ENCODE results near the gene PI4KA. TPM values are rescaled to one million over a fixed set of nuclear protein-coding genes. Genes with fewer than 3 reads are reported as not detected.
A peak's percentile ranks its signal among the peaks of the same experiment; 100 is the strongest.
"Not testable (repeated sequence)": the region's sequence is repeated elsewhere in the genome, so short reads cannot be mapped to it uniquely, and the experiment has no call there.

Gene PI4KA
- total RNA-seq, 4 donors from 2014 or later, result 85.0 to 127 (median 101) TPM

DNA sequence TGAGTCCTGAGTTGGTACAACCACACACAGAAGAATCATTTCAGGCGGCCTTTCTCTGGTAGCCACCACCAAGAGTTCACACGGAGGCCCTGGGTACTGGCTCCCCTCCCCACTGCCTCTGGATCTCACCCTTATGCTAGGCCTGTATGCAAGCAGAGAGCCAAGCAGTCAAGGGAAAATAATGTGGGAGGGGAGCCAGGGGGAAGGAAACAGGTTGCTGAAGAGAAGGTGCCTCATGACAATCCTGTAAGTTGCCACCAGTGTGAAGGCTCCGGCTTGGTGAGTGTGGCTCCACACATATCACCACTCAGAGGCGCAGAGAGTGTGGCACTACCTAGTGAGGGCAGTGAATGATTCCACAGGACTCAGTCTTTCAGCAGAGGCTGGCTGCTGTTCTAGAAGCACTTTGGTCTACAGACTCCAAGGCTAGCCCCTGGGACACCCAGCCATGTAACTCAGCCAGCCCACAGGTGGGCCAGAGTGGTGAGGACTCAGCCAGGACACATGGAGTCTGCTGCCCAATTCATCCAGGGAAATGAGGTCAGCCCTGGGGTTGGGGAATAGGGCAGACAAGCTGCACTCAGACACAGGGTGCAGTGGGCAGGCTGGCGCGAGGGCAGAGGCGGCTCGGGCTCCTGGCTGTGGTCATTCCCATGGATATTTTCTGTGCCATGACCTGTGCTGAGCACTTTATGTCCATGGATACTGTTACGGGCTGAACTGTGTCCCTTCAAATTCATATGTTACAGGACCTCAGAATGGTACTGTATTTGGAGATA lies 133.7 kb downstream of the PI4KA start:
- TF ChIP-seq, protein P1, sequence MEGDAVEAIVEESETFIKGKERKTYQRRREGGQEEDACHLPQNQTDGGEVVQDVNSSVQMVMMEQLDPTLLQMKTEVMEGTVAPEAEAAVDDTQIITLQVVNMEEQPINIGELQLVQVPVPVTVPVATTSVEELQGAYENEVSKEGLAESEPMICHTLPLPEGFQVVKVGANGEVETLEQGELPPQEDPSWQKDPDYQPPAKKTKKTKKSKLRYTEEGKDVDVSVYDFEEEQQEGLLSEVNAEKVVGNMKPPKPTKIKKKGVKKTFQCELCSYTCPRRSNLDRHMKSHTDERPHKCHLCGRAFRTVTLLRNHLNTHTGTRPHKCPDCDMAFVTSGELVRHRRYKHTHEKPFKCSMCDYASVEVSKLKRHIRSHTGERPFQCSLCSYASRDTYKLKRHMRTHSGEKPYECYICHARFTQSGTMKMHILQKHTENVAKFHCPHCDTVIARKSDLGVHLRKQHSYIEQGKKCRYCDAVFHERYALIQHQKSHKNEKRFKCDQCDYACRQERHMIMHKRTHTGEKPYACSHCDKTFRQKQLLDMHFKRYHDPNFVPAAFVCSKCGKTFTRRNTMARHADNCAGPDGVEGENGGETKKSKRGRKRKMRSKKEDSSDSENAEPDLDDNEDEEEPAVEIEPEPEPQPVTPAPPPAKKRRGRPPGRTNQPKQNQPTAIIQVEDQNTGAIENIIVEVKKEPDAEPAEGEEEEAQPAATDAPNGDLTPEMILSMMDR (IDR thresholded peaks at IDR 0.05), result no peak
- no peak for TF ChIP-seq POLR2A (IDR thresholded peaks at IDR 0.05)
- DNase-seq, result no peak
- H3K27me3 ChIP-seq, result no peaks in the 10 kb centered on the region
- H3K27ac ChIP-seq, result no peak overlapping the region
- H3K4me1 ChIP-seq, result no peaks in the 10 kb centered on the region
- 96 to 97% methylated on average over 8 to 9 of the region's 9 CpGs for WGBS, 2 donors
- H3K4me3 ChIP-seq (replicated peaks in 1 of 3), result no peak overlapping the region
- no peaks in the 10 kb centered on the region for H3K9me3 ChIP-seq
- H3K36me3 ChIP-seq, result peaks cover 33 to 35% of the 10 kb centered on the region in 2 donors
- intact Hi-C loops (cut with DNase I), result no loop called here

DNA sequence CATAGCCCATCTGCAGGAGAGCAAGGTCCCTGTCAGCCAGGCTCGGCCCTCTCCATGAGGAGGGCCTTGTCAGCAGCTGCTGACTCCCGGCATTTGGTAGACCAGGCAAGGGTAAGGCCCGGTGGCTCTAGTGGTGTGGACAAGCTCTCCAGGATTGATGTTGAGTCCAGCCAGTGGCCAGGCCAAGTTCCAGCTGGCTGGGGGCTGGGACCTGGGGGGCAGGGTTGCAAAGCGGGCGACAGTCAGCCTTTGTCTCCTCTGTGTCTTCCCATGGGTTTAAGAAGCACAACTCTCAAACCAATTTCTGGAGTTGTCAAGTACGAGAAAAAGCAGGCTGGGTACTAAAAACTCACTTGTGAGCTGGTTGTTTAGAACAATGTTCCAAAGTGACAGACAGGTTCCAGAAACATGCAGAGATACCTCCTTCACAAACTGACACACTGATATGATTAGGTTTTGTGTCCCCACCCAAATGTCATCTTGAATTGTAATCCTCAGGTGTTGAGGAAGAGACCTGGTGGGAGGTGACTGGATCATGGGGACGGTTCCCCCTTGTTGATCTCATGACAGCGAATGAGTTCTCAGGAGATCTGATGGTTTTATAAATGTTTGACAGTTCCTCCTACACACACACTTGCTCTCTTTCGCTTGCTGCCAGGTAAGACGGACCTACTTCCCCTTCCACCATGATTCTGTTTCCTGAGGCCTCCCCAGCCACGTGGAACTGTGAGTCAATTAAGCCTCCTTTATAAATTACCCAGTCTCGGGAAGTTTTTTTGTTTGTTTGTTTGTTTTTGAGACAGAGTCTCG lies 137.0 kb downstream of the PI4KA start:
- WGBS, 2 donors, result 91 to 92% methylated on average over 10 of the region's 13 CpGs
- DNase-seq, result no peak
- intact Hi-C loops (cut with DNase I), result no loop called here
- Histone ChIP-seq H3K27me3 (no peaks in the 10 kb centered on the region), H3K27ac (no peak overlapping the region), H3K36me3 (peaks cover 7 to 10% of the 10 kb centered on the region in 2 donors), H3K4me1 (no peaks in the 10 kb centered on the region), H3K4me3 (replicated peaks in 1 of 3) (no peak overlapping the region), H3K9me3 (no peaks in the 10 kb centered on the region)
- TF ChIP-seq, protein P1 (IDR thresholded peaks at IDR 0.05), result no peak
- no peak for TF ChIP-seq POLR2A (IDR thresholded peaks at IDR 0.05)

DNA sequence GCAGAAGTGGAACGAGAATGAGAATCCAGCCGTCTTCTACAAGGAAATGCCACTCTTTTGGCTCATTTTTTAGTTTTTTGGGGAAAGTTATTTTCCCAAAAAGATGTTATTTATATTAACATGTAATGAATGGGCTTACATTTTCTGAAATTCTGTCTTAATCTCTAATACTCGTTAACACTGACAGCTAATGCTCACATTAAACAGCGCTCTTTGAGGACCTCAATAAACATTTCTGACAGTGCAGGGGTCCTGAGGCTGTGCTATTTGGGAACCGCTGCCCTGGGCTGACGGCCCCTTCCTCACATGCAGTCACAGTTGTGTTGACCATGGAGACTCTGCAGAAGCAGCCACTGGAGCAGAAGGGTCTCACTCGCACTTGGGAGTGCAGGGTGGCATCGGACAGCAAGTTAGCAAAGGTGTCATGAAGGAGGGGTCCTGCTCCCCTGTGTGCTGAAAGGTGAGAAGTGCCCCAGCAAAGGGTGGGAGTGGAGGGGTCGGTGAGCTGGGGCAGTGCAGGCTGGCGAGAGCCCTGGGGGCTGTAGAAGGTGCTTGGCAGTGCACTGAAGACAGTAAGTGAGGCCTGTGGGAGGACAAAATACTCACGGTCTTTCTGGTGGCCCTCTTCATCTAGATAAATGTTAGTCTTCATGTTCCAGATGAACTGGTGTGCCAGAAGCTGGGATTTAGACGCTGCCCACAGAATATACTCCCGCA lies 137.8 kb downstream of the PI4KA start:
- TF ChIP-seq POLR2A (IDR thresholded peaks at IDR 0.05), result no peak
- TF ChIP-seq, protein P1 (IDR thresholded peaks at IDR 0.05), result no peak
- H3K4me3 ChIP-seq (replicated peaks in 1 of 3), result no peak overlapping the region
- DNase-seq, result no peak
- intact Hi-C loops (cut with DNase I), result no loop called here
- peaks cover 0 to 2% of the 10 kb centered on the region in 2 donors for H3K36me3 ChIP-seq
- H3K4me1 ChIP-seq, result no peaks in the 10 kb centered on the region
- H3K27me3 ChIP-seq, result no peaks in the 10 kb centered on the region
- H3K27ac ChIP-seq, result no peak overlapping the region
- no peaks in the 10 kb centered on the region for H3K9me3 ChIP-seq
- 90 to 91% methylated on average over 11 to 12 of the region's 13 CpGs for WGBS, 2 donors

DNA sequence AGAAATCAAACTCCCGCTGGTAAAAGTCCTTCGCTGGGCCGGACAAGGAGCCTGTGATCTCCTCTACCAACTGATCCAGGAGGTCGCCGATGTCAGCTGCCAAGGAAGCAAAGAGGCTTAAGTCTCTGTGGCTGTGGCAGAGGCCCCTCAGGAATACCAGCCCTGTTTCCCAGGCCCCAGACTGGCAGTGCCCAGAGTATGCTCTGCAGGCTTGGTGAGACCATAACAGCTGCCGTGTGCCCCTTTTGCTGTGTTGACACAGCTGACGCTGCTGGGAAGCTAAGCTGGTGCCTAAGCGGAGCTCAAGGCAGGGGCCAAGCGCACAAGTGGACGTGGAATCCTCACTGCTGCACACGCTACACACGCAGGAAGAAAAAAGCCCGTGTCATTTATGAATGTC lies 139.9 kb downstream of the PI4KA start:
- H3K36me3 ChIP-seq; intact Hi-C loops (cut with DNase I); H3K9me3 ChIP-seq; H3K27me3 ChIP-seq; H3K4me1 ChIP-seq; DNase-seq; H3K27ac ChIP-seq; H3K4me3 ChIP-seq (replicated peaks in 1 of 3): not testable (repeated sequence)
- WGBS, 2 donors, result 85 to 93% methylated on average over 6 to 10 of the region's 13 CpGs

DNA sequence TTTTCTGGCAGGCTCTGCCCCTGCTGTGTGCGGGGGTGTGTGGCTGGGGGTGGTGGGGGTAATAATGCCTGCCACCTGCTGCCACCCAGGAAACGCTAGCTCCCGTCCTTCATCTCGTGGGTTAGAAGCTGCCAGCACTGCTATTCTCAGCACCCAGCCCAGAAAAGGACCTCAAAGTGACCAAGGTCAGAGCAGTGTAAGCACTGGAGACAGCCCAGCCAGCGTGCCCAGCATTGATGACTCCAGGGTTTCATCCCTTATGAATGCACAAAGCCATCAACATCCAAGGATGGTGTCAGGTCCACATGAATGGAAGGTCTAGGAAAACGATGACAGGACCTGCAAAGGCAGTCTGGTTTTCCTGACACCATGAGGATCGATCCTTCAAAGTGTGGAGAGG lies 140.6 kb downstream of the PI4KA start:
- H3K27ac ChIP-seq; DNase-seq; H3K36me3 ChIP-seq; intact Hi-C loops (cut with DNase I); H3K9me3 ChIP-seq; H3K27me3 ChIP-seq; H3K4me3 ChIP-seq (replicated peaks in 1 of 3); H3K4me1 ChIP-seq: not testable (repeated sequence)
- WGBS, 2 donors, result 94 to 97% methylated on average over 3 of the region's 7 CpGs

DNA sequence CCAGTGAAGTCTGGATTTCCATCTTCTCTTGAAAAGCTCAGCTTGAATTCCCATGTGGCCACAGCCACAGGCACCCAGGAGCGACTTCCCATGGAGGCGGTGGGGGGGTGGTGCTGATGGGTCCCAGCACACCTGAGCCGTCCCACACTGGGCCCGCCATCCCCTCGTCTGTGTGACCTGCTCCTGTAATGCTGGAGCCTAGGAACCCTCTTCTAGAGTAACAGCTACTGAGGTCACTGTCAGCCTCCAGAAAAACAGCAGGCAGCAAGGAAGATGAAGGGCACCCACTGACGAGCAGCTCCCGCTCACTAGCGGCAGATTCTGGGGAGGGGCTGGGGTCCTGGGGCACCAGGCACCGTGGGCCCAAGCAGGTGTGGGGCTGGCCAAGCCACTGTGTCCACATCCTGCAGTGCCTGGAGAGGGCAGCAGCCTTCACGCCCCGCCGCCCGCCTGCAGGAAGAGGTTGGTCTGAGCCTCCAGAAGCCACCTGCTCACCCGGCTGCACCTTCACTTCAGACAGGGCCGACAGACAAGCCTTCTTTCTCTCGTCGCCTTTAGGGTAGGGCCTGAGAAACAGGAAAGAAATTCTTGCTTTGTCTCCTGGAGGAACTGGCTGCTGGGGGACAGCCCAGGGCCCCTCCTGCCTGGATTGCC lies 141.3 kb downstream of the PI4KA start:
- H3K4me1 ChIP-seq; H3K27ac ChIP-seq; H3K36me3 ChIP-seq; H3K9me3 ChIP-seq; H3K27me3 ChIP-seq; intact Hi-C loops (cut with DNase I); H3K4me3 ChIP-seq (replicated peaks in 1 of 3): not testable (repeated sequence)
- peak; percentile 26 for DNase-seq
- WGBS, 2 donors, result 88 to 94% methylated on average over 12 to 14 of the region's 17 CpGs

DNA sequence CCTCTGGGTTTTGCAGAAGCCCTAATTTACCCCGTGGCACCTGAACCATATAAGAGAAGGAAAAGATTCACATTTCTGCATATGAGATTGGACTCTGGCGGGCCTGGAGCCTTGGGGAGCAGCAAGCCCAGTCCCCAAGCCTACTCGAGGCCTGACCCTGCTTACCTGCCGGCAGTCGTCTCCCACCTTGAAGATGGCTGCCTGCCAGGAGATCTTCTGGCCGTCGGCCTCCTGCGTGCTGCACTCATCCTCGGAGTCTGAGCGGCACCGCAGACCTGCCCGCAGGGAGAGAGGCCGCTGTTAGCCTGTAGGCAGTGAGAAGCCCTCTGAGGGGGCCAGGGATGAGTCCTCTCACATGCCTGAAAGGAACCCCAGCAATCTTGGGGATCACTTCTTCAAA lies 145.5 kb downstream of the PI4KA start:
- H3K27me3 ChIP-seq; H3K27ac ChIP-seq; intact Hi-C loops (cut with DNase I); DNase-seq; H3K36me3 ChIP-seq; H3K4me1 ChIP-seq; H3K9me3 ChIP-seq; H3K4me3 ChIP-seq (replicated peaks in 1 of 3): not testable (repeated sequence)
- WGBS, 2 donors, result 90% methylated on average over 2 to 4 of the region's 13 CpGs

DNA sequence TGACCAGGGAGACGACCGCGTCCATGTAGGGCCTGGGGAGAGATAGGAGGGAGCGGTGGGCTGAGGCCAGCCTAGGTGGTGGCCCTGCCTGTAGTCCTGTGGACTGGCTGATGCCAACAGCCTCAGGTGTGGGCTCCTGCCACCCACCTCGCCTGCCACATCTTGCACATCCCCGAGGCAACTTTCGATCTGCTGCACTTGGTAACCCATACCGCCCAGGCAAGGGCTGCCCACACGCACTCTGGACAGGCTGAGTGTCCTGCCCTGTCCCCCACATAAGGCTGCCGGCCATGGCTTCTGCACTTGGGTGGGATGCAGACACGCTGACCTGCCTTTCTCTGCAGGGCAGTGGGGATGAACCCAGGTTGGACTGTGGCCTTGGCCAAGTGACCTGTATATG lies 148.6 kb downstream of the PI4KA start:
- H3K27me3 ChIP-seq; H3K4me3 ChIP-seq (replicated peaks in 1 of 3); intact Hi-C loops (cut with DNase I); H3K36me3 ChIP-seq; H3K9me3 ChIP-seq; H3K27ac ChIP-seq; DNase-seq; H3K4me1 ChIP-seq: not testable (repeated sequence)
- WGBS, 2 donors, result 91 to 95% methylated on average over 6 to 10 of the region's 11 CpGs
